CD14-positive monocyte (primary cell): ENCODE data around the gene COQ2. TPM values are rescaled to one million over a fixed set of nuclear protein-coding genes. Genes with fewer than 3 reads are reported as not detected.

Experiments
- DNase-seq, 3 donors: peaks; one replicate each; pipeline ENCODE4 v3.0.0-alpha.2; 2011 to 2022
- H2AFZ ChIP-seq: 2 replicates; pipeline ENCODE4 v1.6.0; 2012; ENCODE audit warnings: mild to moderate bottlenecking, low read depth, low read length, inconsistent platforms; ENCODE audit not compliant: insufficient read depth, poor library complexity, severe bottlenecking
- H3K27ac ChIP-seq, 2 donors: 1 replicate in 1 of 2; 2 replicates in 1 of 2; pipeline ENCODE4 v1.5.1; 2012 to 2013; ENCODE audit warnings: low read length in 2 of 2, control low read depth in 1 of 2, inconsistent platforms in 1 of 2, low read depth in 1 of 2, mild to moderate bottlenecking in 1 of 2
- H3K27me3 ChIP-seq, 2 donors: one replicate each; pipeline versions ENCODE4 v1.6.0 to v1.6.1; 2011 to 2013; ENCODE audit warnings: low read length in 2 of 2; ENCODE audit not compliant: control insufficient read depth in 2 of 2, insufficient read depth in 2 of 2
- H3K36me3 ChIP-seq, 2 donors: replicated peaks in 1 of 2; 1 replicate in 1 of 2; 2 replicates in 1 of 2; pipeline versions ENCODE4 v1.5.1 to v1.6.1; 2012 to 2013; ENCODE audit warnings: low read length in 2 of 2, control low read depth in 1 of 2, inconsistent platforms in 1 of 2, mild to moderate bottlenecking in 1 of 2; ENCODE audit not compliant: insufficient read depth in 2 of 2, control insufficient read depth in 1 of 2
- H3K4me1 ChIP-seq, 2 donors: 1 replicate in 1 of 2; 2 replicates in 1 of 2; pipeline versions ENCODE4 v1.5.1 to v1.6.1; 2012 to 2013; ENCODE audit warnings: low read length in 2 of 2, control low read depth in 1 of 2, inconsistent platforms in 1 of 2, mild to moderate bottlenecking in 1 of 2, moderate library complexity in 1 of 2; ENCODE audit not compliant: insufficient read depth in 2 of 2, control insufficient read depth in 1 of 2
- H3K4me2 ChIP-seq: replicated peaks from 2 replicates; pipeline ENCODE3; 2012; ENCODE audit warnings: low read length, moderate library complexity, mild to moderate bottlenecking; ENCODE audit not compliant: poor library complexity, severe bottlenecking; ENCODE audit errors: extremely low read depth
- H3K4me3 ChIP-seq, 3 experiments: fragments of 200-600 bp in 1 of 3; sonication (generic) in 1 of 3; replicated peaks in 1 of 3; 1 replicate in 2 of 3; 2 replicates in 1 of 3; pipeline ENCODE4 v1.5.1; 2011 to 2013; ENCODE audit warnings: low read length in 3 of 3, mild to moderate bottlenecking in 3 of 3, control low read depth in 2 of 3, low read depth in 2 of 3, inconsistent platforms in 1 of 3, moderate library complexity in 1 of 3
- H3K79me2 ChIP-seq: 2 replicates; pipeline ENCODE4 v1.6.0; 2012; ENCODE audit warnings: mild to moderate bottlenecking, control low read depth, inconsistent platforms, low read length, moderate library complexity; ENCODE audit not compliant: insufficient read depth
- H3K9ac ChIP-seq: 2 replicates; pipeline ENCODE4 v1.6.0; 2017; ENCODE audit warnings: low read length, mild to moderate bottlenecking; ENCODE audit not compliant: insufficient read depth, poor library complexity, severe bottlenecking
- H3K9me3 ChIP-seq, 2 donors: replicated peaks in 1 of 2; 1 replicate in 1 of 2; 2 replicates in 1 of 2; pipeline versions ENCODE4 v1.5.1 to v1.6.1; 2012 to 2013; ENCODE audit warnings: low read length in 2 of 2, control low read depth in 1 of 2; ENCODE audit not compliant: control insufficient read depth in 1 of 2, insufficient read depth in 1 of 2
- H4K20me1 ChIP-seq: 2 replicates; pipeline ENCODE4 v1.6.0; 2012; ENCODE audit warnings: mild to moderate bottlenecking, low read length, control low read depth, moderate library complexity; ENCODE audit not compliant: insufficient read depth
- H3K27ac Mint-ChIP-seq, 7 donors: one replicate each; pipeline ENCODE4 v1.8.0; 2020; ENCODE audit warnings: mild to moderate bottlenecking in 7 of 7, mixed read lengths in 7 of 7, moderate library complexity in 6 of 7, inconsistent platforms in 2 of 7
- H3K27me3 Mint-ChIP-seq, 3 donors: one replicate each; pipeline ENCODE4 v1.8.0; 2021 to 2022; ENCODE audit warnings: low read depth in 3 of 3, mild to moderate bottlenecking in 3 of 3, mixed read lengths in 3 of 3, moderate library complexity in 3 of 3, inconsistent platforms in 1 of 3
- H3K36me3 Mint-ChIP-seq, 2 donors: one replicate each; pipeline ENCODE4 v1.8.0; 2020; ENCODE audit warnings: mixed read lengths in 2 of 2, inconsistent platforms in 1 of 2, mild to moderate bottlenecking in 1 of 2
- H3K4me1 Mint-ChIP-seq: one replicate; pipeline ENCODE4 v1.8.0; 2020; ENCODE audit warnings: mild to moderate bottlenecking, mixed read lengths
- H3K4me3 Mint-ChIP-seq, 2 donors: one replicate each; pipeline ENCODE4 v1.8.0; 2020; ENCODE audit warnings: mild to moderate bottlenecking in 2 of 2, mixed read lengths in 2 of 2, moderate library complexity in 1 of 2
- H3K9me3 Mint-ChIP-seq, 7 donors: one replicate each; pipeline ENCODE4 v1.8.0; 2020 to 2022; ENCODE audit warnings: mixed read lengths in 7 of 7, mild to moderate bottlenecking in 6 of 7, moderate library complexity in 6 of 7, inconsistent platforms in 2 of 7
- CTCF ChIP-seq: fragments of 200-600 bp; IDR thresholded peaks from one replicate; pipeline ENCODE4 v1.8.0; 2022; ENCODE audit warnings: antibody characterized with exemption, mild to moderate bottlenecking
- whole genome bisulfite sequencing: methylation state at CpG from one replicate; pipeline ENCODE4 v1.1.5; 2013; ENCODE audit warnings: missing lambda C conversion rate; ENCODE audit not compliant: insufficient coverage; 5-methylcytosine and 5-hydroxymethylcytosine counted together
- intact Hi-C, 2 donors: fragments of 100-400 bp; cut with micrococcal nuclease; formaldehyde crosslinking; loops; one replicate each; pipeline versions ENCODE4 v1.15.0 to v1.15.1; 2023
- polyA plus RNA-seq, 3 donors: library from polyadenylated mRNA; depleted of rRNA in 1 of 3; unstranded in 2 of 3; stranded (reverse) in 1 of 3; fragments of 300-500 nt in 2 of 3; fragments of >200 nt in 1 of 3; fragmentation: Illumina TruSeq in 2 of 3; gene quantifications; 1 replicate in 2 of 3; 2 replicates in 1 of 3; pipeline ENCODE4 v1.2.3, GENCODE V29; 2012 to 2021

COQ2 gene
- polyA plus RNA-seq, 3 donors, result 14.7 to 48.6 (median 40.7) TPM

DNA sequence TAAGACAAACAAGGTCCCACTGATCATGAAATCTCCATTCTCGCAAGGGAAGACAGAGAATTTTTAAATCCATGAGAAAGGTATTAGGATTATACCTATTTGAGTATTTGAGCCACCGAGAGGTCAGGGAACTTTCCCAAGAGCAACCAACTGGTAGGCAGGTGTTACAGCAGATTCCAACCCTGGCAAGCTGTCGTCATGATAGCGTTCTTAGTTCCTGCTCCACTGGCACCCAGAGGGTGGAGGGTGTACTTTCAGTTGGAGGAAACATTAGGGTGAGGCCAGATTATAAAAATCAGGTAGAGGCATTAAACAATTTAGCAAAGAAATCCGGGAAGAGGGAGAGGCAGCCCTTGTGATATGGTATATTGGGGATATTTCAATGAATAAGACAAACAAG lies 23.3 kb downstream of the COQ2 start:
- peaks cover 53 to 73% of the 10 kb centered on the region in 2 donors for H3K36me3 Mint-ChIP-seq
- Histone ChIP-seq H3K4me3 (no peak overlapping the region), H4K20me1 (no peaks in the 10 kb centered on the region), H3K9ac (no peak overlapping the region), H3K27ac (no peak overlapping the region), H3K4me2 (no peak overlapping the region), H3K9me3 (no peaks in the 10 kb centered on the region), H3K27me3 (no peaks in the 10 kb centered on the region), H2AFZ (no peak overlapping the region), H3K4me1 (peaks cover 8 to 9% of the 10 kb centered on the region in 2 donors), H3K36me3 (peaks cover 43 to 60% of the 10 kb centered on the region in 2 donors), H3K79me2 (no peaks in the 10 kb centered on the region)
- no peak for TF ChIP-seq CTCF
- H3K27me3 Mint-ChIP-seq, result no peaks in the 10 kb centered on the region
- 82% methylated on average over 3 of the region's 5 CpGs for WGBS
- DNase-seq, result no peak
- H3K9me3 Mint-ChIP-seq, result no peaks in the 10 kb centered on the region
- intact Hi-C loops, result loop anchor here in 1 of 2 donors (5.0 kb wide), 1 partner anchor 154 kb away; no protein-coding TSS in a partner anchor
- peak overlapping the region in 1 of 7 donors; percentile 46 for H3K27ac Mint-ChIP-seq
- peaks cover 25% of the 10 kb centered on the region for H3K4me1 Mint-ChIP-seq
- H3K4me3 Mint-ChIP-seq, result no peak overlapping the region

- intact Hi-C loops, result loop anchor here in 1 of 2 donors (10.0 kb wide), 1 partner anchor 185 kb away; no protein-coding TSS in a partner anchor
- Mint-ChIP-seq H3K27ac (no peak overlapping the region), H3K27me3 (no peaks in the 10 kb centered on the region), H3K36me3 (peaks cover 41 to 56% of the 10 kb centered on the region in 2 donors), H3K9me3 (no peaks in the 10 kb centered on the region), H3K4me3 (no peak overlapping the region), H3K4me1 (peaks cover 24% of the 10 kb centered on the region)
- Histone ChIP-seq H3K36me3 (peaks cover 30 to 43% of the 10 kb centered on the region in 2 donors), H3K4me1 (peaks cover 16 to 18% of the 10 kb centered on the region in 2 donors), H3K4me2 (no peak overlapping the region), H3K79me2 (no peaks in the 10 kb centered on the region), H3K27ac (no peak overlapping the region), H3K27me3 (no peaks in the 10 kb centered on the region), H3K4me3 (no peak overlapping the region), H3K9ac (no peak overlapping the region), H4K20me1 (no peaks in the 10 kb centered on the region), H3K9me3 (no peaks in the 10 kb centered on the region), H2AFZ (no peak overlapping the region)
- no peak for DNase-seq
- no CpG with 5 or more reads among the region's 1 CpG for WGBS
- TF ChIP-seq CTCF, result no peak
Measured at GRCh38 chr4:83259586-83259985, 25.0 kb downstream of the COQ2 start.
